ENCODE data around the gene RIT2. TPM values are rescaled to one million over a fixed set of nuclear protein-coding genes. Genes with fewer than 3 reads are reported as not detected.

The RIT2 gene
- total RNA-seq, 4 donors from 2014 or later: not detected

DNA sequence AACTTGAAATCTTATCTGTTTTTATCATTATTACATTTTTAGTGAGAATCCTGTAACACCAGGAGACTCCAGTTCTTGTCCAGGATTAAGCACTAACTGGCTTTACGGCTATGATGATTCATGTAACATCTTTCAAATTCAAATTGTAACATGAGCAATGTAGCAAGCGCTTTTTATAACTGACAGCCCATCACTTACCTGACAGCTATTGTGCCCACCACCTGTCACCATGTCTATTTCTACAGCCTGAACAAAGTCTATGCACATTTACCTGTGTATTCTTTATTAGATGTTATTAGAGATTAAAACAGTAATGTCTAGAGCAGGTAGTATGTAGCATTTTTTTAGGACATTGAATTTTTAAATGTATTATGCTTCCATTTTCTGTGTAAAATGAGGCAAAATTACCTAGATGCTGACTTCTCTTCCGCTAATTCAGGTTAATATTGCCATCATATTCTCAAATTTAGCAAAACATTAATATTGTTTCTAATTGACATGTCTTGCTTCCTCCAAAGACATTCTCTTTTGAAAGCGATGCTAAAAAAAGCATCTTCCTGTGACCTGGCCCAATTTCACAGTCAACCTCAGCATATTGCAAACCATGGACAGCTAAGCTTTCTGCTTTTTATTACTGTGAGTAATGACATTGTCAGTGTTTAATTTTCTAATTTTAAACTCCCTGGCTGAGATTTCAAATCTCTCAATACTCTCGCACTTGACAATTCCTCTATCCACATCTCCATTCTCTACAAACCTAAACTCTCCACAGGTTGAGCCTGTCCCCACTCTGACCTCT is 37.8 kb downstream of the RIT2 start:
- no peak overlapping the region for H3K4me3 ChIP-seq
- no peaks in the 10 kb centered on the region for H3K27me3 ChIP-seq
- no peak for DNase-seq (ENCODE audit: low spot score in 2 of 2)
- 71% methylated on average over 5 of the region's 5 CpGs for WGBS
- no peaks in the 10 kb centered on the region for H3K9me3 ChIP-seq
- no peaks in the 10 kb centered on the region for H3K36me3 ChIP-seq
- TF ChIP-seq EP300 (IDR thresholded peaks at IDR 0.05) (no peak), POLR2A (IDR thresholded peaks at IDR 0.05) (no peak), POLR2AphosphoS5 (IDR thresholded peaks at IDR 0.05) (no peak)
- TF ChIP-seq, protein P1, sequence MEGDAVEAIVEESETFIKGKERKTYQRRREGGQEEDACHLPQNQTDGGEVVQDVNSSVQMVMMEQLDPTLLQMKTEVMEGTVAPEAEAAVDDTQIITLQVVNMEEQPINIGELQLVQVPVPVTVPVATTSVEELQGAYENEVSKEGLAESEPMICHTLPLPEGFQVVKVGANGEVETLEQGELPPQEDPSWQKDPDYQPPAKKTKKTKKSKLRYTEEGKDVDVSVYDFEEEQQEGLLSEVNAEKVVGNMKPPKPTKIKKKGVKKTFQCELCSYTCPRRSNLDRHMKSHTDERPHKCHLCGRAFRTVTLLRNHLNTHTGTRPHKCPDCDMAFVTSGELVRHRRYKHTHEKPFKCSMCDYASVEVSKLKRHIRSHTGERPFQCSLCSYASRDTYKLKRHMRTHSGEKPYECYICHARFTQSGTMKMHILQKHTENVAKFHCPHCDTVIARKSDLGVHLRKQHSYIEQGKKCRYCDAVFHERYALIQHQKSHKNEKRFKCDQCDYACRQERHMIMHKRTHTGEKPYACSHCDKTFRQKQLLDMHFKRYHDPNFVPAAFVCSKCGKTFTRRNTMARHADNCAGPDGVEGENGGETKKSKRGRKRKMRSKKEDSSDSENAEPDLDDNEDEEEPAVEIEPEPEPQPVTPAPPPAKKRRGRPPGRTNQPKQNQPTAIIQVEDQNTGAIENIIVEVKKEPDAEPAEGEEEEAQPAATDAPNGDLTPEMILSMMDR (IDR thresholded peaks at IDR 0.05): no peak
- no peaks in the 10 kb centered on the region for H3K4me1 ChIP-seq
- H3K27ac ChIP-seq: no peak overlapping the region

DNA sequence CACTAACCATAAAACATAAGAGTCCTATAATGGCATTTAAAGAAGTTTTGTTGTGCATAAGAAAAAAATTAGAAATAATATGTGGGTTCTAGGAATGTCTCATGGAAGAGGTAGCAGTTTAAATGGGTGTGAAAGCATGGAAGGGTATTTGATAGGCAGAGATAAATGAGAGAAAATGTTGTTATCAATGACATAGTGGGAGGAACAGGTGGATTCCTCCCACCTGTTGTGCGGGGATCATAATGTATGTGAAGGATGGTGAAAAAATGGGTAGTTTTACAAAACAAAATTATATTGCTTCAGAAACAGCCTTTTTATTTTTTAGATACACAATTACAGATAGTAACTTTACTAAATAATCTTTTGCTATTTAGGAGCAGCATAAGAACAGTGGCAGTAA is 41.7 kb downstream of the RIT2 start:
- Histone ChIP-seq H3K36me3 (no peaks in the 10 kb centered on the region), H3K27me3 (no peaks in the 10 kb centered on the region), H3K9me3 (no peaks in the 10 kb centered on the region), H3K4me1 (no peaks in the 10 kb centered on the region), H3K27ac (no peak overlapping the region), H3K4me3 (no peak overlapping the region)
- WGBS: 97% methylated on average over 1 of the region's 1 CpG
- TF ChIP-seq POLR2AphosphoS5 (IDR thresholded peaks at IDR 0.05) (no peak), EP300 (IDR thresholded peaks at IDR 0.05) (no peak), POLR2A (IDR thresholded peaks at IDR 0.05) (no peak)
- TF ChIP-seq, protein P1 (IDR thresholded peaks at IDR 0.05): no peak
- DNase-seq (ENCODE audit: low spot score in 2 of 2): no peak

DNA sequence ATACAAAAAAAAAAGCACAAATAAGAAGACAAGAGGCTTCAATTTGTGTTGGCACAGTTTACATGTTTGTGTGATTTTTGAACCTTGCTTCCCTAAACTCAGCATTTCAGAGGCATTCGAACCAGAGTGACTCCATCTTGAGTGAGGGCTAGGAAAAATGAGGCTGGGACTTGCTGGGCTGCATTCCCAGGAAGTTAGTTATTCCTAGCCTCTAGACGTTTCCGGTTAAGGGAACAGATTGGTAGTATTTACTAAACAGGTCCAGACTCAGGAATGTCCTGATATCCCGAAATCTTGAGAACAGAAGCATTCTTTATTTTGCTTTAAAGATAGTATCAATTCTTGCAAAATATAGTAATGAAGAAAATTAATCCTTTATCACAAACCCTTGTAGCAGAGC is 46.7 kb downstream of the RIT2 start:
- Histone ChIP-seq H3K4me1 (no peaks in the 10 kb centered on the region), H3K36me3 (no peaks in the 10 kb centered on the region), H3K27ac (no peak overlapping the region), H3K9me3 (no peaks in the 10 kb centered on the region), H3K27me3 (no peaks in the 10 kb centered on the region), H3K4me3 (no peak overlapping the region)
- no peak for DNase-seq (ENCODE audit: low spot score in 2 of 2)
- TF ChIP-seq, protein P1 (IDR thresholded peaks at IDR 0.05): no peak
- TF ChIP-seq POLR2A (IDR thresholded peaks at IDR 0.05) (no peak), EP300 (IDR thresholded peaks at IDR 0.05) (no peak), POLR2AphosphoS5 (IDR thresholded peaks at IDR 0.05) (no peak)
- WGBS: 54% methylated on average over 4 of the region's 4 CpGs

DNA sequence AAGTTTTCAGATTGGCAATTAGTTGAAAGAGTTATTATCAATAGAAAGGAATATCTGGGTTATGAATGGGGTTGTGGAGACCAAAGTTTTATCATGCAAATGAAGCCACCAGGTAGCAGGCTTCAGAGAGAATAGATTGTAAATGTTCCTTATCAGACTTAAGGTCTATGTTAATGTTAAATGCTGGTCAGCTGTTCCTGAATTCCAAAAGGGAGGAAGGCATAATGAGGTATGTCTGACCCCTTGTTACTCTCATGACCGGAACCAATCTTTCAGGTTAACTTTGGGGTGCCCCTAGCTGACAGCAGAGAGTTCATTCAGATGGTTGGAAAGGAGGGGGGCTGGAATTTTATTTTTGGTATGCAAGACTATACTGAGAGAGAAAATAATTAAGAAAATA is 47.9 kb downstream of the RIT2 start:
- Histone ChIP-seq H3K36me3 (no peaks in the 10 kb centered on the region), H3K4me1 (no peaks in the 10 kb centered on the region), H3K27ac (no peak overlapping the region), H3K9me3 (no peaks in the 10 kb centered on the region), H3K27me3 (no peaks in the 10 kb centered on the region), H3K4me3 (no peak overlapping the region)
- WGBS: 86% methylated on average over 1 of the region's 1 CpG
- no peak for TF ChIP-seq EP300 (IDR thresholded peaks at IDR 0.05)
- TF ChIP-seq POLR2A (IDR thresholded peaks at IDR 0.05): no peak
- no peak for TF ChIP-seq POLR2AphosphoS5 (IDR thresholded peaks at IDR 0.05)
- TF ChIP-seq, protein P1 (IDR thresholded peaks at IDR 0.05): no peak
- DNase-seq (ENCODE audit: low spot score in 2 of 2): no peak

DNA sequence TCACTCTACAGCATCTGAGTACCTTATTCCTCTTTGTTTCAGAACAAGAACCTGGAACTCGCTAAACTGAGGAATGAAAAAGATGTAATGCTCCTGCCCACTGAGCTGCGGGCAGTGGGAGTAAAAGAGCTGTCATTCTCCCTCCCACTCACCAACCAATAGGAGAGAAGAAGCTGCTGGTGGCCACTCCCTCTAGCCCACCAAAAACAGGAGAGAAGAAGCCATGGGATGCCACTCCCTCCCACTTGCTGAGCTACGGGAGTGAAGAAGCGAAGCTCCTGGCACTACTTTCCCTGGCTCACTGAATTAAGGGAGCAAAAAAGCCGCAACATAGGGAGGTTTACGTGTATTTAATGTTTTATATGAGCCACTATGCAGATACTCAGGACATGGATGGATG is 53.7 kb downstream of the RIT2 start:
- Histone ChIP-seq H3K4me1 (no peaks in the 10 kb centered on the region), H3K36me3 (no peaks in the 10 kb centered on the region), H3K9me3 (no peaks in the 10 kb centered on the region), H3K4me3 (no peak overlapping the region), H3K27ac (no peak overlapping the region), H3K27me3 (no peaks in the 10 kb centered on the region)
- TF ChIP-seq, protein P1 (IDR thresholded peaks at IDR 0.05): no peak
- TF ChIP-seq POLR2A (IDR thresholded peaks at IDR 0.05): no peak
- 91% methylated on average over 6 of the region's 6 CpGs for WGBS
- DNase-seq (ENCODE audit: low spot score in 2 of 2): no peak
